Pericardium fibroblast (primary cell): ENCODE data around the gene ITK. TPM values are rescaled to one million over a fixed set of nuclear protein-coding genes. Genes with fewer than 3 reads are reported as not detected.

ENCODE experiments used
- total RNA-seq: library from RNA; depleted of rRNA; stranded (reverse); fragments of >200 nt; gene quantifications from 2 replicates; pipeline ENCODE4 v1.2.3, GENCODE V29; 2015

ITK gene
- under 0.01 TPM in 1 of 2 replicates, not detected in the other for total RNA-seq

GRCh38 chr5:157180374-157181264 lies at the start of gene ITK:
ITK (plus strand) TSS chr5:157180840; CDS start chr5:157180978, 138 bp downstream.

GRCh38 chr5:157142317-157143126 lies 38.1 kb upstream of the ITK start, which contains the start of gene MED7:
MED7 (minus strand) TSS chr5:157142865; CDS start chr5:157139431, 3,434 bp downstream.

GRCh38 chr5:157166214-157167213 lies 14.1 kb upstream of the ITK start, which contains the start of gene GARIN3:
GARIN3 (minus strand) TSS chr5:157166264; CDS start chr5:157166168, 96 bp downstream.

GRCh38 chr5:157265714-157266285 lies 85.2 kb downstream of the ITK start, which contains the start of gene CYFIP2:
CYFIP2 (plus strand) TSS chr5:157266123; CDS start chr5:157285362, 19,239 bp downstream.

Other genes with a start within 250 kb of the ITK start
- gene TIMD4, start 217.6 kb upstream of the ITK start, total RNA-seq: not detected in 2 replicates
- not detected in 2 replicates for gene HAVCR1, start 121.7 kb upstream of the ITK start, total RNA-seq
- gene HAVCR2, start 71.8 kb upstream of the ITK start, total RNA-seq: not detected in 2 replicates
- gene MED7, start 38.0 kb upstream of the ITK start, total RNA-seq: 2.6 and 4.0 TPM in 2 replicates
- gene GARIN3, start 14.6 kb upstream of the ITK start, total RNA-seq: not detected in 2 replicates
- 0.12 and 0.94 TPM in 2 replicates for gene CYFIP2, start 85.3 kb downstream of the ITK start, total RNA-seq